HK-2 (cell line): ENCODE results near the gene MLC1.
"Not testable (repeated sequence)": the region's sequence is repeated elsewhere in the genome, so short reads cannot be mapped to it uniquely, and the experiment has no call there.

Experiments
- DNase-seq: peaks from one replicate; pipeline ENCODE4 v3.0.0-alpha.2; 2018; ENCODE audit not compliant: unreplicated experiment

Gene MLC1

DNA sequence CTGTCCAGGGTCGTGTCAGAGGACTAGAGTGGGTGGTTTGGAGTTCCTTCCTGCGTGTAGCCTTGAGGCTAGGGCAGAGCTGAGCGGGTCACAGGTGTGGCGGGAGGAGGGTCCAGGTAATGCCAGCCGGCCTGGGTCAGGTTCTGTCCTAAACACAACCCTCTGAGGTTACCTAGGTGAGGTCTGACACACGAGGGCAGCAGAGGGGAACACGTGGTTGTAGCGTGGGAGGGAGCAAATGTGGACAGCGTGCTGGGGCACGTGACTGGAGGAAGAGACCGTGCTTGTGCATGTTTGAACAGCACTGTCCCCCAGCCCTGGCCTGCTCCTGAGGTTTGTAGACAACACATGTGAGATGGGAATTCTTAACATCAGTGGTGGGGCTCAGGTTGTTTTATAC, 17.7 kb upstream of the MLC1 start:
- no peak for DNase-seq

GRCh38 chr22:50101870-50102565, 16.8 kb upstream of the MLC1 start:
- no peak for DNase-seq

DNA sequence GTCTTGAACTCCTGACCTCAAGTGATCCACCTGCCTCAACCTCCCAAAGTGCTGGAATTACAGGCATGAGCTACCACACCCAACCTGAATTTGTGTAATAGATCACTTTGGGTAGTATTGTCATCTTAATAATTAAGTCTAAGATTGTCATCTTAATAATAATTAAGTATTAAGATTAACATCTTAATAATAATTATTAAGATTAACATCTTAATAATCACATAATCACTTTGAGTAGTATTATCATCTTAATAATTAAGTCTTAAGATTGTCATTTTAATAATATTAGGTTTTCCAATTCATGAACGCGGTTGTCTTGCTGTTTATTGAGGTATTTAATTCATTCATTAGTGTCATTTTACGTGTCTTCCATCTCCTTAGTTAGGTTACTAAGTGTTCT, 12.8 kb upstream of the MLC1 start:
- DNase-seq = no peak

- no peak for DNase-seq
Measured at GRCh38 chr22:50092342-50092741, 7.1 kb upstream of the MLC1 start.

- DNase-seq = no peak
Measured at GRCh38 chr22:50091092-50091768, 6.0 kb upstream of the MLC1 start.

DNA sequence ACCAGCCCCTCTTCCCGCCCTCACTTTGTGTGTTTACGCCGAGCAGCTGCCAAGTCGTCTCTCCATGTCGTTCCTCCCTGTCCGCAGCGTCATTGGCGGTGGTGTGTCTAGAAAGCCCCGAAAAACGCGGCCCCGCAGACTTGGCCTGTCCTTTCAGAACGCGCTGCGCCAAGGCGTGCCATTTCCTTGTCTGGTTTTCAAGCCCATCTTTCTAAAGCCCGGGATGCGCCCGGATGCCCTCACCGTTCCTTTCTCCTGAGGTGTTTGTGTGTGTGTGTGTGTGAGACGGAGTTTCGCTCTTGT, 5.1 kb upstream of the MLC1 start:
- DNase-seq = no peak

GRCh38 chr22:50089682-50090411, 4.6 kb upstream of the MLC1 start, which contains the start of gene MOV10L1:
MOV10L1 (plus strand) TSS chr22:50090006; CDS start chr22:50090089, 83 bp downstream.
- no peak for DNase-seq

DNA sequence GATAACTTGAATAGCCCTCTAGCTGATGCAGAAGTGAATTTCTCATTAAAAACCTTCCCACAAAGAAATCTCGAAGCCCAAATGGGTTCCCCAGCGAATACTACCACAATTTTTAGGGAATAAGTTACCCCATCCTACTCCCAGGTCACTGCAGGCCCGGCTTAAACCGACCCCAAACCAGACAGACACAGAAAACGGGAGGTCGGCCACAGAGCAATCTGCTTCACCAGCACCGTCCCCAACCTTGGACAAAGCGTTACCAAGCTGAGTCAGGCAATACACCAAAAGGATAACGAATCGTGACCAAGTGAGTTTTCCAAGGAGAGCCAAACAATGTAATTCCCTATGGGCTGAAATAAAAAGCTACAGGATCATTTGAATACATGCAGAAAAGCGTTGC, 4.0 kb upstream of the MLC1 start:
- no peak for DNase-seq

GRCh38 chr22:50088096-50088495, 2.9 kb upstream of the MLC1 start:
- no peak for DNase-seq

GRCh38 chr22:50087646-50088045, 2.4 kb upstream of the MLC1 start:
- DNase-seq = no peak

DNA sequence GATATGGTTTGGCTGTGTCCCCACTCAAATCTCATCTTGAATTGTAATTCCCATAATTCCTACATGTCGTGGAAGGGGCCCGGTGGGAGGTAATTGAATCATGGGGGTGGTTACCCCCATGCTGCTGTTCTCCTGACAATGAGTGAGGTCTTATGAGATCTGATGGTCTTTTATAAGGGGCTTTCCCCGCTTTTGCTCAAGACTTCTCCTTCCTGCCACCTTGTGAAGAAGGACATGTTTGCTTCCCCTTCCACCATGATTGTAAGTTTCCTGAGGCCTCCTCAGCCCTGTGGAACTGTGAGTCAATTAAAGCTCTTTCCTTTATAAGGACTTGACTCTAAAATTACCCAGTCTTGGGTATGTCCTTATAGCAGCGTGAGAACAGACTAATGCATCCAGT, 1.7 kb upstream of the MLC1 start:
- DNase-seq = not testable (repeated sequence)

- no peak for DNase-seq
Measured at GRCh38 chr22:50086526-50086925, 1.3 kb upstream of the MLC1 start.

- no peak for DNase-seq
Measured at GRCh38 chr22:50084614-50085021, 608 bp downstream of the MLC1 start.

- DNase-seq = no peak
Measured at GRCh38 chr22:50084080-50084477, 1.1 kb downstream of the MLC1 start.

DNA sequence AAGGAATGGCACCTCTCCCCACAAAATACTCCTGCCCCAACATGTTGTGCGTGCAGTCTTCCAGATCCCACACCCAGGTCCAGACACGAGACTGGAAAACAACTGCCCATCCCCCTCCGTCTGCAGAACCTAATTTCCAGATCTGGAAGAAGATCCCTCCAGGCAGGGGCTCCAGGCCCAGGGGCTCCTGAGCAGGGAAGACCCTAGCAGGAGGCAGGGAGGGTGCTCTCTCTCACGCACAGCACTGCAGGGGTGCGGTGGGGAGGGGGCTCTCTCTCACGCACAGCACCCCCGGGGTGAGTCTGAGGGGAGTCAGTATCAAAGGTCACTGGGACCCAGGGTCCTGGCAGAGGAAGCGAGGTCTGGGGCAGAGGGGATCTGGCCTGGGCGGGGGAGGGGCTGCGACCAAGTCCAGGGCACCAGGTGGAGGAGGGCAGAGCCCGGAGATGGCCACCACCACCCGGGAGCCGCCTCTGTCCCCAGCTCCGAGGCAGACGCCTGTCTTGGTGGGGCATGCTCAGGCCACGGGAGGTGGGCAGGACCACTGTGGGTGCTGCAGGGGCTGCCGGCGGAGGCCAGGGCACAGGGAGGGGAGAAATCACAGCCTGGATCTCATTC, 1.7 kb downstream of the MLC1 start:
- no peak for DNase-seq

DNA sequence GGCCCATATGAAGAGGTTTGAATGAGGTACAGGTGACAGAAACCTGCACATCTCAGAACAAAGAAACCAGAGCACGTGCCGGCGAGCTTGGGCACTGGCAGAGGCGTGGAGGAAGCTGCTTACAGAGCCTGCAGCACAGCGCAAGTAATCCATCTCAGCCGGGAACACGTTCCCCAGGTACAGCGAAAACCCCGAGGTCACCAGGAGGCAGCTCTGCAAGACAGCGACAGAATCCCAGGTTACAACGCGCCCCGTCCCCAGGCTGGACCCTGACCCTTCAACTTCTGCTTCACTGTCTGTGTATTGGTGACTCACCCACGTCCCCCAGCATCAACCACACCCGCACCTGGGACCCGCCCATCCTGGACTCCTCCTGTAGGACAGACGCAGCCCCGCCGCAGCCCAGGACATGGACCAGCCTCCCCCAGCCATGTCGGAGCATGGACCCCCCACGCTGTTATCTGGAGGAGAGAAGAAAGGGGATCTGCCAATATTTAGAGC, 2.2 kb downstream of the MLC1 start:
- no peak for DNase-seq

DNA sequence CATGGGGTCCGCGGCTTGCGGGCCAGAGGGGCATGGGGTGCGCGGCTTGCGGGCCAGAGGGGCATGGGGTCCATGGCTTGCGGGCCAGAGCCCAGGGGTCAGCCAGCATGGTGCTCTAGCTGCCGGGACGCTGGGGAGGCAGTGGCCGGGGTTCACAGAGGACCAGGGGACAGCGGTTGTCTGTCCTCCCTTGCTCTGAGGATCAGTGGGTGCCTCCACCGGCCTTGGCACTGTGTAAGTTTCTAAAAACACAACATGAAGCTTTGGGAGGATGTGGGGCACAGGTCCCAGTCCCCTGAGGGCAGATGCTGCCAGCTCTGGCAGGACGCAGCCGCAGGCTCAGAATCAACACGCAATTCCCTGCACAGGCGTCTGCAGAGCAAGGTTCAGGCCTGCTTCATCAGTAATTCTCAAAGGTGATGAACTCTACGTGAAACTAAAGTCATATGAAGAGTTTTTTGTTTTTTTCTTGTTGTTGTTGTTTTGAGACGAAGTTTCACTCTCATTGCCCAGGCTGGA, 3.0 kb downstream of the MLC1 start:
- DNase-seq = no peak

DNA sequence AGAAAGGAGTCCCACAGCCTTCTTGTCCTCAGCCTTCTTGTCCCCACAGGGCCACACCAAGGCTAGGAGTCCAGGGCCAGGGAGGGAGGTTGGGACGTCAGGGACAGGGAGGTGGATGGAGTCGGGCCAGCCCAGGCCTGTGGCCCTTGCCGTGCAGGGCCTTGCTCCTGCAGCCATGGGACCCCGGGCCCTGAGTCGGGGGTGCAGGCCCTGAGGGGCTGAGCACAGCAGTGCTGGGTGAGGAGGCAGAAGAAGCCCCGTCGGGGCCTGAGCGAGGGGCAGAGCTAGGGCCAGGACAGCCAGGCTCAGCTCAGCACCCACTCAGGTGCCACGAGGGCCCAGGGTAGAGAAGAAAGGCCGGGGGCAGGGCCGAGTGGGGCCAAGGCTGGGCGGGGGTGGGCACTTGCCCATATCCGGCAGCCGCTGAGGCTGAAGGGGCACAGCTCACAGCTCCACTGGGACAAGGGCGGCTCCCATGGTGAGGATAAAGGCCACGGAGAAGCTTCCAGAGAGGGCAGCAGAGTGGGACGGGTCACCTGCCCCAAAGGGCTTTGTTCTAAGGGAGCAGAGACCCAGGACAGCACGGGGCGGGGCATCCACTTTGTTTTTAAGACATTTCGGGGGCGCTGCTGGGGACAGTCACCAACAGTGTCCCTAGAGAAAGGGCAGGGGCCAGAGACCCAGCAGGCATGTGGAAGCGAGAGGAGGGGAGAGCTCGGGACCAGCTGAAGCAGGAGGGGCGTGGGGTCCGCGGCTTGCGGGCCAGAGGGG, 3.6 kb downstream of the MLC1 start:
- no peak for DNase-seq

- DNase-seq = no peak
Measured at GRCh38 chr22:50080077-50080465, 5.2 kb downstream of the MLC1 start.

DNA sequence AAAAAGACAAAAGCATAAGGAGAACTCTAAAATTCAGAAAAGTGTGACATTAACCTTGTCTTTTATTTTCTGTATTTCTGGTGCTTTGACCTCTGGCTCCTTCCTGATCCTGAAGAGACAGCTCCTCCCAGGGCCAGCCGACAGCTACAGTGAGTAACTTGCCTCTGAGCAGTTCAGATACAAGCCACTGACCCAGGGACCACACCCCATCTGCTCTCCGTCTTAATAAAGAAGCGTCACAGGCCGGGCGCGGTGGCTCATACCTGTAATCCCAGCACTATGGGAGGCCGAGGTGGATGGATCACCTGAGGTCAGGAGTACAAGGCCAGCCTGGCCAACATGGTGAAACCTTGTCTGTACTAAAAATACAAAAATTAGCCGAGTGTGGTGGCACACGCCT, 6.5 kb downstream of the MLC1 start:
- no peak for DNase-seq

- DNase-seq = no peak
Measured at GRCh38 chr22:50078246-50078645, 7.0 kb downstream of the MLC1 start.
